ENCODE data around the gene TNFSF9.
"Not testable (repeated sequence)": the region's sequence is repeated elsewhere in the genome, so short reads cannot be mapped to it uniquely, and the experiment has no call there.

TNFSF9 gene

DNA sequence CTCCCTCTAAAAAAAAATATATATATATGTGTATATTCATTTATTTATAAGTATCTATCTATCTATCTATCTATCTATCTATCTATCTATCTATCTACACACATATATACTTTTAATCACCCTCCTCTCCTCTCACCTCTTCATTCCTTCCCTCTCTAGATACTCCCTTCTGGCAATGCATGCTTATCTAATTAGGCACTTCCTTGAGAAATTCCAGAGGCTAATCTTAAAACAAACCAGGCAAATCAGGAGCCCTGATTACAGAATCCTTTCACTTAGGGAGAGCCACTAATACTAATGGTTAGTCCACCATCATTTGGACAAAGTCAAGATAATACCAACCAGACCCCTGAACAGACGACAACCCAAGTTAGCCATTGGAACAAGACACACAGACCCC is 42.5 kb downstream of the TNFSF9 start:
- DNase-seq, result no peak

DNA sequence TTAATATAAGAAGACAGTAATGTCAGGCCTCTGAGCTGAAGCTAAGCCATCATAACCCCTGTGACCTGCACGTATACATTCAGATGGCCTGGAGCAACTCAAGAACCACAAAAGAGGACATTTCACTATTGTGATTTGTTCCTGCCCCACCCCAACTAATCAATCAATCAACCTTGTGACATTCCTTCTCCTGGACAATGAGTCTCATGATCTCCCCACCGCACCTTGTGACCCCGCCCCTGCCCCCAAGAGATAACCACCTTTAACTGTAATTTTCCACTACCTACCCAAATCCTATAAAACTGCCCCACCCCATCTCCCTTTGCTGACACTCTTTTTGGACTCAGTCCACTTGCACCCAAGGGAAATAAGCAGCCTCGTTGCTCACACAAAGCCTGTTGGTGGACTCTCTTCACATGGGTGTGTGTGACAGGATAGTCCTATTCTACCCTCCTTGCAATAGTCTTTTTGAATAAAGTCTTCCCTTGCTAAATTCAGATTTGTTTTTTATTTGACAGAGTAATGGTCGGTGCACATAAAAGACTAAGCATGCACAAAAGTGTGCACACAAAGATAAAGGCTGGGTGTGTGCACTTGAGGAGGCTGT is 46.1 kb downstream of the TNFSF9 start:
- DNase-seq, result no peak

- peak; percentile 40 for DNase-seq
Measured at GRCh38 chr19:6577476-6578125, 46.8 kb downstream of the TNFSF9 start.

DNA sequence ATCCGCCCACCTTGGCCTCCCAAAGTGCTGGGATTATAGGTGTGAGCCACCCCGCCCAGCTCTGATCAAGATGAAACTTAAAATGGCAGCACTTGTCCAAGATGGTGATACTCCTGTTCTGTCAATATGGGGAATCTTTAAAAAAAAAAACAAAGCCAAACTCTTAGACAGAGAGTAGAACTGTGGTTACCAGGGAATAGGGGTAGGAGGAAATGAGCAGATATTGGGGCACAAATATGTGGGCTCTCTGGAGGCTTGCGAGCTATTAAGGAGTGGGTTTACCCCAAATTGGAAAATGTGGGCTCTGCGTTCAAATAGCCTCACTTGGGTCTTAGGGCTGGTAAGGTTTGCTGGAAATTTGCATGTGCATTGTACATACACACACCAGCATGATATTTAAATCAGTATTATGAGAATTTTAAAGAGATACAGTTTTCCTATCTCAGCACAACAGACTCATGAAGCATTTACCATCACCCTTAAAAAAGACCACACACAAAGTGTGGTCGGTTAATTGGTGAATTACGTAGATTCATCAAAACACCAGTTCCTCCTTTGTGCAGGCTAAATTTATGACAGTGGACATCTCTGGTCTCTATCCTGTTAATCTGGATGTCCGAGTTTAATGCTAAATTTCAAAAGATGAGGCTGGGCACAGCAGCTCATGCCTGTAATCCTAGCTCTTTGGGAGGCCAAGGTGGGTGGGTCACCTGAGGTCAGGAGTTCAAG is 48.8 kb downstream of the TNFSF9 start:
- DNase-seq, result no peak

GRCh38 chr19:6580313-6580712 is 49.5 kb downstream of the TNFSF9 start:
- DNase-seq, result no peak

DNA sequence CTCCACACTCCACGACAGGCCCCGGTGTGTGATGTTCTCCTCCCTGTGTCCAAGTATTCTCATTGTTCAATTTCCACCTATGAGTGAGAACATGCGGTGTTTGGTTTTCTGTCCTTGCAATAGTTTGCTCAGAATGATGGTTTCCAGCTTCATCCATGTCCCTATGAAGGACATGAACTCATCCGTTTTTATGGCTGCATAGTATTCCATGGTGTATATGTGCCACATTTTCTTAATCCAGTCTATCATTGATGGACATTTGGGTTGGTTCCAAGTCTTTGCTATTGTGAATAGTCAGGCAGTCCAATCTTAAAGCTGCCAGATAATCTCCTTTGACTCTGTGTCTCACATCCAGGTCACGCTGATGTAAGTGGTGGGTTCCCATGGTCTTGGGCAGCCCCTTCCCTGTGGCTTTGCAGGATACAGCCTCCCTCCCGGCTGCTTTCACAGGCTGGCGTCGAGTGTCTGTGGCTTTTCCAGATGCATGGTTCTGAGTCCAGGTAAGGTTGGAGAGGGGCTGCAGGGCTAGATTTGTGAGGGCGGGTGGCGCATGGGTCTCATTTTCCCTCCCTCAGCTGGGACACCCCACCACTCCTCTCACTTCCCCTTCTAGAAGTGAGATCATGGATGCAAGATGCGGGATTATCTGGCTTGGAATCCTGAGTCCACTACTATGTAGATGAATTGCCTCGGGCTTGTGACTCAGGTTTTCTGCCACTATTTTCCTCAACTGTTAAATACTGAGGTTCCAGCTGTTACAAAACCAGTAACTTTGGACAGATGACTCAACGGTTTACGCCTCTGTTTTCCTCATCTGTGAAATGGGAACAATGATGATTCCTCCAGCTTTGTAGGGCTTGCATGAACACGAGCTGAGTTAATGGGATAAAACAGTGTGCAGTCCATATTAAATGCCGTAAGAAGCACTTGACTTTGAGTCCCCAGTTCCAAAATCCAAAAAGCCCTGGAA is 52.0 kb downstream of the TNFSF9 start:
- DNase-seq, result not testable (repeated sequence)

All from CD4-positive, alpha-beta T cell treated with Interleukin-21 for 1 hour (primary cell).